HG03159 (cell line): ENCODE data around the gene FOXP3.
A peak's percentile ranks its signal among the peaks of the same experiment; 100 is the strongest.
"Not testable (repeated sequence)": the region's sequence is repeated elsewhere in the genome, so short reads cannot be mapped to it uniquely, and the experiment has no call there.

Source experiments
- ATAC-seq: cut with Tn5 transposase; IDR thresholded peaks from one replicate; pipeline ENCODE4 v1.9.1; 2021; ENCODE audit warnings: mild to moderate bottlenecking, moderate library complexity; ENCODE audit not compliant: unreplicated experiment

The FOXP3 gene, protein sequence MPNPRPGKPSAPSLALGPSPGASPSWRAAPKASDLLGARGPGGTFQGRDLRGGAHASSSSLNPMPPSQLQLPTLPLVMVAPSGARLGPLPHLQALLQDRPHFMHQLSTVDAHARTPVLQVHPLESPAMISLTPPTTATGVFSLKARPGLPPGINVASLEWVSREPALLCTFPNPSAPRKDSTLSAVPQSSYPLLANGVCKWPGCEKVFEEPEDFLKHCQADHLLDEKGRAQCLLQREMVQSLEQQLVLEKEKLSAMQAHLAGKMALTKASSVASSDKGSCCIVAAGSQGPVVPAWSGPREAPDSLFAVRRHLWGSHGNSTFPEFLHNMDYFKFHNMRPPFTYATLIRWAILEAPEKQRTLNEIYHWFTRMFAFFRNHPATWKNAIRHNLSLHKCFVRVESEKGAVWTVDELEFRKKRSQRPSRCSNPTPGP

DNA sequence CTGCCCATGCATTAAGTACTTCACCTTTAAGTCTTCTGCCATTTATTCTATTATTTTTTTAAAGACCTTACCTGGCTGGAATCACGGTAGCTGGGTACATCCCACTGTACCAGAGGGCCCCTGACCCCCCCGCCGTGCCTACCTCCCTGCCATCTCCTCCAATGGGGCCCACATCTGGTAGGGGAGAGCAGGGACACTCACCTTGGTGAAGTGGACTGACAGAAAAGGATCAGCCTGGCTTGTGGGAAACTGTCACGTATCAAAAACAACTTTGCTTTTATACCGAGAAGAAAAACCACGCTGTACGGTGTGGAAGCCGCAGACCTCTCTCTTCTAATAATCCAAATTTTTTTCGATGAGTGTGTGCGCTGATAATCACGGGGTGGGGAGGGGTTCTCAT is at the start of gene FOXP3:
Gene FOXP3, minus strand, starts transcription at position 251 of the 400 bp plus-strand sequence. CDS start 6,205 bp downstream, outside the sequence.
- ATAC-seq = no peak

DNA sequence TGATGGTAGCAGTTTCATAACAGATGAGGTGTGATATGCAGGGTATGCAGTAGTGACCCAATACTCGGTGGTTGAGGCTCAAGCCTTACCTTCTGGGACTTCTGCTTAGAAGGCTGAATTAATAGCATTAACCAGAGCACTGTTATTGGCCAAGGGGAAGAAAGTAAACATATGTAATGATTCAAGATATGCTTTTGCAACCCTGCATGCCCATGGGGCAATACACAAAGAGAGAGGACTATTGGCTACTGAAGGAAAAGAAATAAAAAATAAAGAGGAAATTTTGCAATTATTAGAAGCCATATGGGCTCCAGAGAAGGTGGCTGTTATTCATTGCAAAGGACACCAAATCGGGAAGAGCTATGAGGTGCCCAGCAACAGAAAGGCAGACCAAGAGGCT is 47.7 kb upstream of the FOXP3 start:
- ATAC-seq = no peak

DNA sequence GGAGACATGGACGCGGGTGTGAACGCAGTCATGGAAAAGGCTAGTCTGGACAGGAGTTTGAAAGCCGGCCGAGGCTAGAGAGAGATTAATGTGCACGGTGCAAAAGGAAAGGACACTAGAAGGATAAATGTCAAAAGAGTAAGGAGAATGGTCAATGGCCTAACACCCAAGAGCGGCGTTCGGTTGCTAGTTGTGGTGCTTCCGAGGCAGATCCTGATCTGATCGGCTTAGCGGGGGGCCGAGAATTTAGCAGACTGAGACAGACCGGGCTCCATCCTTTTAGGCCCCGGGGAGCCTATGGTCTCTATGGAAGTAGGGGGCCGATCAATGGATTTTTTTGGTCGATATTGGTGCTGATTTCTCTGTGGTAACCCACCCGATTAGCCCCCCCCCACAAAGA is 45.9 kb upstream of the FOXP3 start:
- no peak for ATAC-seq

DNA sequence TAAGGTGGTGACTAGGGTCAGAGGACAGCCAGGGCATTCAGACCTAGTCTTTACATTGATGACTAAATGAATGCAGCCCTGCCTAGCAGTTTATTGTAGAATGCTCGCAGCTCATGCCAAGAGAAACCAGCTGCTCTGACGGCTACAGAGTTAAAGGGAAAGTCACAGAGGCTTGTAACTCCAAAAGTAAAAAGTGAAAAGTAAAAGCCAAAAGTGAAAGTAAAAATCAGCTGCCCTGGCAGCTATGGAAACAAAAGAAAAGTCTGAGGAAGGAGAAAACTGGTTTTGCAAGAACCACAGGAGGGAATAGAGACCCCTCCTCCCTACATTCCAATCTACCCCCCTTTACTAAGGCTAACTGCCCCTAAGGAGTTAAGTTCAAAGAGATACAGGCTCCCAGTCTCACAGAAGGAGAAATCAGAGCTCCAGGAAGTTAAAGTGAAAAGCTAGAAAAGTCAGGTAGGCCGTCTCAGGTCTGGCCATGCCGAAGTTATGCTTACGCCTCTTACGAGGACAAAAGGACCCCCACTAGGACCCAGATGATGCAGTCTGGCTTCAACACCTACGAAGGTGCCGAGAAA is 45.0 kb upstream of the FOXP3 start:
- ATAC-seq = no peak

DNA sequence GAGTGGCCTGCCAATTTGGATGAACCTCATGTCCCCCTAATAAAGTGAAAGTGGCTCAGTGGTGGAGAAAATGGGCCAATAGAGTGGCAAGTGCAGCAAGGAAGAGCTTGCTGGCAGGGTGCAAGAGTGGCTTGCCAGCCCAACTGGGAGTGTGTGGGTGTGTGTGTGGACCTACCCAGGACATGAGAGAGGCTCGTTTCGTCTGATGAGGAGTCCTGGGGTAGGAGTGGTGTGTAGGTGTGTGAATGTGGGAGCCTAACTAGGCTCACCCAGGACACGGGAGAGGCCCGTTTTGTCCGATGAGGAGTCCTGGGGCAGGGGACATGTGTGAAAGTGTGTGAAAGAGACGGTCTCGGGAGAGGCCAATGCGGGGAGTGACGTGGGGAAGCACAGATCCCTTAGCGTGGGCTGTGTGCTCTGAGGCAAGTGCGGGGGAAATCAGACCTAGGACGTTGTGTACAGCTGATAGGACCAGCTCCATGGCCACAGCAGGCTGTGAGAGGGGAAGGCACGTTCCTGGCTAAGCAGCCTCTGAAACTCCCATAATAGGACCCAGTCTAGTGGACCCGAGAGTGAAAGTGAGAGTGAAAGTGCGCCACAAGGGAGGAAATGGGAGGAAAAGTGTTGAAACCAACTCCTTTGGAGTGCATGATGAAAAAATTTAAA is 44.2 kb upstream of the FOXP3 start:
- ATAC-seq = no peak

DNA sequence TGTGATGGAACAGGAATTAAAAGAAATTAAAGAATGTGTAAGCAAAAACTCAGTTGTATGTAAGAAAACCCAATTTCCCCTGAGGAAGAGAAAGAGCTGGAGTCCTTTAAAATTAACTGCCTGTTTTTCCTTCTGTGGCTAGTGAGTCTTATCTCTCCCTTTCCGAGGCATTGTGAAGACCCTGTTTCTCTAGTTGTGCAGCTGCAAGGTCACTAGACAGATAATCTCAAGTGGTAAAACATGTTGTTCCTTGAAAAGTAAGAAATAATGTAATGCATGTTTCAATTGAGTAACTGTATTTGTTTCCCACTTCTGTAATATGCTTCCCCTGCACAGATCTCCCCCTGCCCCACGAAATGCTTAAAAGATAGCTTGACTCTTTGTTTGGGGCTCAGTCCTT is 43.3 kb upstream of the FOXP3 start:
- not testable (repeated sequence) for ATAC-seq

DNA sequence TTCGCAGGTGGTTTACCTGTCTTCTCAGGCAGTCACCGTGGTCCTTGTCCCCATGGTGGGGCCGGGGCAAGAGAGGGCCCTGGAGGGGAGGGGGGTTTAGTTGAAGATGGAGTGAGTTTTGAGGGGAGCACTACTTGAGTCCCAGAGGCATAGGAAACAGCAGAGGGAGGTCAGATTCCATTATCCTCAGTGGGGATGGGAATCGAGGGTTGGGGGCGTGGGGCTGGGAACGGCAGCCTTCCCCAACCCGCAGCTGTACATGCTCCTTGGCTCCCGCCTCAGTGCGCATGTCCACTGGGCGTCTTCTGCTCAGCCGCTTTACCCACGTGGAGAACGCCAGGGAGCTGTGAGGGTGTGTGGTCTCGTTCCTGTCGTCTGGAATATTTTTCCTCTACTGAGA is 38.8 kb upstream of the FOXP3 start, which contains the start of gene GAGE10:
Gene GAGE10, plus strand, starts transcription at position 301 of the 400 bp plus-strand sequence. CDS start 1,214 bp downstream, outside the sequence.
- no peak for ATAC-seq

DNA sequence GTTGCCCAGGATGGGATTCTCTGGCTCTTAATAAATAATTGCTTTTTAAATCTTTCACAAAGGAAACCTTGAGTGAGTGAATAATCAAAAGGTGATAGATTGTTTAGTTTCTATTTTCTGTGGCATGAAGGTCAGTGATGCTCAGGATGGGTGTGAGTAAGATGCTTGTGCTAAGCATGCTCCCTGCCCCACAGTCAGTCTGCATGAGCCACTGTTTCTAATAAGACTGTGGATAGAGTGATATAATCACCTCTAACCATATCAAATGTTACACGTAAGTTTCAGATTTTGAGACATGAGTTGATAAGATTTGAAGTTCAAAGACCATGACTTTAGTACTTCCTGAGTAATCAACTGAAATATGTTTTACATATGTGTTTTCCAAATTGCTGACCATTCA is 36.2 kb upstream of the FOXP3 start:
- no peak for ATAC-seq

DNA sequence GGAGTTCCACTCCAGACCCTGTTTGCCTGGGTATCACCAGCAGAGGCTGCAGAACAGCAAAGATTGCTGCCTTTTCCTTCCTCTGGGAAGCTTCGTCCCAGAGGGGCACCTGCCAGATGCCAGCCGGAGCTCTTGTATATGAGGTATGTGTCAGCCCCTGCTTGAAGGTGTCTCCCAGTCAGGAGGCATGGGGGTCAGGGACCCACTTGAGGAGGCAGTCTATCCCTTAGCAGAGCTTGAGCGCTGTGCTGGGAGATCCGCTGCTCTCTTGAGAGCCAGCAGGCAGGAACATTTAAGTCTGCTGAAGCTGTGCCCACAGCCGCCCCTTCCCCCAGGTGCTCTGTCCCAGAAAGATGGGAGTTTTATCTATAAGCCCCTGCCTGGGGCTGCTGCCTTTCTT is 34.8 kb upstream of the FOXP3 start:
- not testable (repeated sequence) for ATAC-seq

DNA sequence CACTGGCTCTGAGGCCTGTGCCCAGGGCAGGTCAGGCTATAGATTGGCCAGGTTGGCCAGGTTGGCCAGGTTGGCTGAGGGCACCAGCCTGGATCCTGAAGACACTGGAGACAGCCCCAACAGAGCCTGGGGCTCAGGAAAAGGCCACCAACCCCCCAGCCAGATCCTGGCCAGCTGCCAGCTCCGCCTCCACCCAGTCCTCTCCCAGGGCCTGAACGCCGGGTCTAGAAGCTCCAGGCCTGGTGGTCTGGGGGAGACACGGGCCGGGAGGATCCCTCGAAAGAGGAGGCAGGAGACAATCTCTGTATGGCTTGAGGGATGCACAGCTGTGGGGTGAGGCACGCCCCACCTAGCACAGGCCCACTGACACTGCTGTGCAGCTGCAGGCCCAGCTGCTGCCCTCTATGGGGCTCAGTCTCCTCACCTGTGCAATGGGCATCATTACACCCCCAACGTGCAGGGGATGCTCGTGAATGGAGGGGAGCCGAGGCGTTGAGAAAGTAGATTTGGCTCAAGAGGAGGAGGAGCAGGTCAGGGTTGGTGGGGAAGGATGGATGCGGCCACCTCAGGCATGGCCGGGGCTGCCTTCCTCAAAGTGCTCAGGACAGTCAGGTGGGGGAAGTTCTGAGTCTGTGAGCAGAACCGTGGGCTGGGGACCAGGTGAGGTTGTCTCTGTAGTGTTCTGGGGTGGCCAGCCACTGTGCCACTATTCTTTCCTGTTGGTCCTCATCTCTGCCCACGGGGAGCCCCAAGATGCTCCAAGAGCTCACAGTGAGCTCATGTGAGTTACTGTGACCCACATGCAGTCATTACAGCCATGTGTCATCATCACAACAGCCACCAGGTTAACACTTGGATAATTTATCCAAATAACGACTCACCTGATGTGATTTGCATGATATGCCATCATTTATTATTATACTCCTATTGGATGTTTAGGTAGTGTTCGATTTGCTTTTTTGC is 28.2 kb upstream of the FOXP3 start:
- ATAC-seq = no peak

DNA sequence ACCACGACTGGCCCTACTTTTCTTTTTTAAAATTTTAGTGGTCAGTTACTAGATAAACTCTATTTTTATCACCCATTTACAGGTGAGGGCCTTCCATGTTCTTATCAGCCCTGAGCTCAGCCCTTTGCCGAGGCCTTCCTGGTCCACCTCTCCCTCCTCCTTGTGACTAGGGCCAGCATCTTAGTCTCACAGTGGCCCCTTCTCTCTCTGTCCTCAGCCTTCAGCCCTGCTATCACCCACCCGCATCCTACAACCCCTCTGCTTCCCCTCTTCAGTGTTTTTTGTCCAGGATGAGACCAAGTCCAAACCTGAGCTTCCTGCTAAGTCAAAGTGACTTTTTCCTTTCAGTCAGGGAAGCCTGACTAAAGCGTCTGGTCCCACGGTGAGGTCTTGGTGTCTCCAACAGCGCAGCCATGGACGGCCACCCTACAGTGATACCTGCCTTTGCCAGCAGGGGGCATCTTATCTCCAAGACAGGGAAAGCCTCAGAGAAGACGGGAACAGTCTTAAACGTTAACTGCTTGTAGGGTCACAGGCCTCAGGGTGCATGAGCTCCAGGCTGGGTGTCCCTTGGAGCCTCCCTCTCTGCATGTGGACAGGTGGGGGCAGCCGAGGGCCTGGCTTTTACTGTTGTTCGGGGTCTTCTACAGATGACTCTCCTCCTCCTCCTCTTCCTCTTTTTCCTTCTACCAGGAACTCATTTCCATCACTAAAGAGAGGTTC is 27.3 kb upstream of the FOXP3 start:
- peak; percentile 62 for ATAC-seq

DNA sequence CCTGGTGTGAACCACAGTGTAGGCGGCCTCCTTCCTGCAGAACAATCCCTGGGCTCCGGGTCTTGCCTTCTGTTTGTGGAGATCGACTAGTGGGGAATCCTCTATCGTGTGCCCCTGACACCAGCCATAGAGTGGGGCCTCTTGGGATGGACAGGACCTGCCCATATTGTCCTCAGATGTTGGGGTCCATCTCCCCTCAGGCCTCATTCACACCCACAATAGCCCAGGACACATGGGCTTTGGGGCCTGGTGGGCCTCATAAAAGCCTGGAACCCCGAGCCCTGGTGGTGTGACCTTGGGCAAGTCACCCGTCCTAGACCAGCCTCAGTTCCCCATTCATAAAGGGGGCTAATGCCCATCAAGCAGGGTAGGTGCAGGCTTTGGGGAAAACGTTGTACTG is 25.7 kb upstream of the FOXP3 start:
- ATAC-seq = no peak

DNA sequence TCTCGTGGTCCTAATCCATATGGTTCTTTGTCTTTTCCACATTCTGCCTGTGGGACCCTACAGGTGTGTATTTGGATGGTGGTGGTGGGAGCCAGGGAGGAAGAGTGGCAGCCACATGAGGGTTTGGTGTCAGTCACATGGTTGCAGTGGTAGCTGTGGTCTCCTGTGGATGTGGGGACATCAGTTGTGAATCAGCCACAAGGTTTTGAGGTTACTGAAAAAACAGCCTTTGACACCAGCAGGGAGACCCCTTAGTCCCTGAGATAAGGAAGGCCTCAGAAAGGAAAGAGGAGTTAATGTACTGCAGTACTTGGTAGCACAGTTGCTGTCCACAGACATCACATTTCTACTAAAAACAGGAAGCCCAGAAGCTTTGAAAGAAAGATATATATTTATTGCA is 23.2 kb upstream of the FOXP3 start:
- ATAC-seq = no peak

DNA sequence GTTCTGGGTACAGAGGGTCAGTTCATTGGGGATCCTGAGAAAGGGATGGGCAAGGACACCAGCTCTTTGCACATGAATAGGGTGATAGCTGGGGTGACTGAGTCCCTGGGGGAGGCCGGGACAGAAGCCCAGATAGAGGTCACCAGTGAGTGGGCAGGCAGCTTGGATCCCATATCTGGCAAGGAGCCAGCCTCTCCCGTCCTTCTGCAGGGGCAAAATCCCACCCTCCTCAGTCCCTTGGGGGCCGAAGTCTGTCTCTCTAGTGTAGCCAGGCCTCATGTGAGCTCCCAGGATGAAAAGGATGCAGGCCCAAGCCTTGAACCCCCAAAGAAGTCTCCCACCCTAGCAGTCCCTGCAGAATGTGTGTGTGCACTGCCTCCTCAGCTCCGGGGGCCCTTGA is 22.1 kb upstream of the FOXP3 start:
- ATAC-seq = no peak

DNA sequence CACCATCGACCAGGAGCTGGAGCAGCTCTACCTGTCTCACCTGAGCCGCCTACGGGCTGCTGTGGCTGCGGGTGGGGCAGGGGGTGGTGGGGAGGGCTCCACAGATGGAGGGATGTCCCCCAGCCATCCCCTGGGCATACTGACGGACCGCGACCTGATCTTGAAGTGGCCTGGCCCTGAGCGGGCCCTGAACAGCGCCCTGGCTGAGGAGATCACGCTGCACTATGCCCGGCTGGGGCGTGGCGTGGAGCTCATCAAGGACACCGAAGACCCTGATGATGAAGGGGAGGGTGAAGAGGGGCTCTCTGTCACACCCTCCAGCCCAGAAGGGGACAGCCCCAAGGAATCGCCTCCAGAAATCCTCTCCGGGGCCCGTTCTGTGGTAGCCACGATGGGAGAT is 21.6 kb upstream of the FOXP3 start:
- no peak for ATAC-seq

DNA sequence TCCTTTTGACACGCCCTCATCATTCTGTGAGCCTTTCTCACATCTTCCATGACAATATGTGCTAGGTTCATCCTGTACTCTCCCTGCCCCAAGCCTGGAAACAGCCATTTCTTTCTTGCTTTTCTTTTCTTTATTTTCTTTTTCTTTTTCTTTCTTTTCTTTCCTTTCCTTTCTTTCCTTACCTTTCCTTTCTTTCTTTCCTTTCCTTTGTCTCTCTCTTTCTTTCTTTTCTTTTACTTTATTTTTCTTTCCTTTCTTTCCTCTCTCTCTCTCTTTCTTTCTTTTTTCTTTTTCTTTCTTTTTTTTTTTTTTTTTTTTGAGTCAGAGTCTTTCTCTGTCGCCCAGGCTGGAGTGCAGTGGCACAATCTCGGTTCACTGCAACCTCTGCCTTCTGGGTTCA is 19.7 kb upstream of the FOXP3 start:
- ATAC-seq = no peak

DNA sequence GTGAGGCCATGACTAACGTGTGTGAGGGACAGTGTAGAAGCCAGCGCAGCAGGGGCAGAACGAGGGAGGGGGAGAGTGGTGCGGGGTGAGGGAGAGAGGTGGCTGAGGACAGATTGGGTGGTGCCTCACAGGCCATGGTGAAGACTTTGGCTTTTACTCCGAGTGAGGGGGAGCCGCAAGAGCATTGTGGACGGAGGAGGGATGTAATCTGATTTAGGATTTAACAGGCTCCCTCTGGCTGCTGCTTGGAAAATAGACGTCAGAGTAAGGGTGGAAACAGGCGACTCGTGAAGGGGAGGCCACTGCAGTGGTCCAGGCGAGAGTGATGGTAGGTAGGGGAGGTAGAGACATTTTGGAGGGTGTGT is 18.1 kb upstream of the FOXP3 start:
- no peak for ATAC-seq

DNA sequence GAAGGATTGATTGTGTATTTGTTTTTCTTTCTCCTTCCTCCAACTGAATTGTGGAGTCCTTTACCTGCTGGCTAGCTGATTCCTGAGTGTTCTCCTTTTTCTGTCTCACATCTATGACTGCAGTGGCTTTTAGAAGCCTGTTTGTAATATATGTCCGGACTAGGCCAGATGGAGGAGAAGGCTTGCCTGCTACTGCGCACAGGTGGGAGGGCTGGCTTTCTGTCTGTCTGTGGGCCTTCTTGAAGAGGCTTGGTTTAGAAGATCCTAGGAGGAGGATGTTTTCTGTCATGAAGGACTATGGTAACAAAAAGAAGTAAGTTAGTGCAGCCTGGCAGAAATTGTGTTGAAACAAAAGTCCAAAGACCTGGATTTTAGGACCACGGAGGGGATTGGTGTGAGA is 13.6 kb upstream of the FOXP3 start:
- ATAC-seq = no peak

DNA sequence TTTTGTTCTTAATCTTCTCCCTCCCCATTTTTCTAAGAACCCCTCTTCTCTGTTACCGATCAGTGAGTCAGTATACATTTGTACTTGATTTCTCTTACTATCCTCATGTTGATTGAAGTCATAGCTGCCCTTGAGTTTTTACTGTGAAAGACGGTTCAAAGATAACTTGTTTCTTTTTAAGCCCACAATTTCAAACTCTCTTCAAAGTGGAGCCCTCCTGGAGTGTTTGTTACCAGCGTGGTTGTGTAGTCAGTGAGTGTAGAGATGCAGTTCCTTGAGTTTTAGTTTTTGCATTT is 13.0 kb upstream of the FOXP3 start:
- ATAC-seq = no peak
